GM20000 (cell line): ENCODE data around the gene ABHD16A.

Experiments
- DNase-seq: peaks from one replicate; pipeline ENCODE4 v3.0.0; 2012; ENCODE audit warnings: low spot score
- TF ChIP-seq, protein P1 (sequence below): IDR thresholded peaks from 2 replicates; pipeline ENCODE4 v1.5.1; 2012; ENCODE audit warnings: mild to moderate bottlenecking, control low read depth; ENCODE audit errors: extremely low read depth, missing control alignments

The ABHD16A gene

DNA sequence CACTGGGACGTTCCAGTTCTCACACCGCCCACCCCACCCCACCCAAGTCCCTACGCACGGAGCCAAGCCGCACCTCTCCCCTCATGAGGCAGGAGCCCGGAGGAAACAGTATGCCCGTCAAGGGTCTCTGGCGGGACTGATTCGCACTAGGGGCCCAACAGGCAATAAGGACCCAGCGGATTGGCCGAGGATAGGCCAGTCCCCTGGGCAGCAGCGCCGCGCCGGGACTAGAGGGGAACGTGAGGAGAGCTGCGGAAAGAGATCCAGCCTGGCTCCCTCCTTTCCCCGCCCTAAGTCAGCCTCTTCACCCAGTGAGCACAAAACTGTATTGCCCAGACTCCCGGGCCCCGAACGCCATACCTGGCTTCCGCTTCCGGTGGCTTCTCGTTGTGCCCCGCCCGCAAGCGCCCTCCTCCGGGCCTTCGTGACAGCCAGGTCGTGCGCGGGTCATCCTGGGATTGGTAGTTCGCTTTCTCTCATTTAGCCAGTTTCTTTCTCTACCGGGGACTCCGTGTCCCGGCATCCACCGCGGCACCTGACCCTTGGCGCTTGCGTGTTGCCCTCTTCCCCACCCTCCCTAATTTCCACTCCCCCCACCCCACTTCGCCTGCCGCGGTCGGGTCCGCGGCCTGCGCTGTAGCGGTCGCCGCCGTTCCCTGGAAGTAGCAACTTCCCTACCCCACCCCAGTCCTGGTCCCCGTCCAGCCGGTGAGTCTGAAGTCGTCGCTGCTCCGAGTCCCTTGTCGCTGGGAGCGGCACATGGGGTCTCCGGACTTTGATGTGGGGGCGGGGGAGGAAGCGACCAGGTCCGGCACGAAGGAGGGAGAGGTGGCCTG is 37.4 kb downstream of the ABHD16A start, which contains the start of gene CSNK2B:
CSNK2B (plus strand) TSS at position 580 of the 836 bp plus-strand sequence. CDS start 752 bp downstream, outside the sequence.
- TF ChIP-seq, protein P1, sequence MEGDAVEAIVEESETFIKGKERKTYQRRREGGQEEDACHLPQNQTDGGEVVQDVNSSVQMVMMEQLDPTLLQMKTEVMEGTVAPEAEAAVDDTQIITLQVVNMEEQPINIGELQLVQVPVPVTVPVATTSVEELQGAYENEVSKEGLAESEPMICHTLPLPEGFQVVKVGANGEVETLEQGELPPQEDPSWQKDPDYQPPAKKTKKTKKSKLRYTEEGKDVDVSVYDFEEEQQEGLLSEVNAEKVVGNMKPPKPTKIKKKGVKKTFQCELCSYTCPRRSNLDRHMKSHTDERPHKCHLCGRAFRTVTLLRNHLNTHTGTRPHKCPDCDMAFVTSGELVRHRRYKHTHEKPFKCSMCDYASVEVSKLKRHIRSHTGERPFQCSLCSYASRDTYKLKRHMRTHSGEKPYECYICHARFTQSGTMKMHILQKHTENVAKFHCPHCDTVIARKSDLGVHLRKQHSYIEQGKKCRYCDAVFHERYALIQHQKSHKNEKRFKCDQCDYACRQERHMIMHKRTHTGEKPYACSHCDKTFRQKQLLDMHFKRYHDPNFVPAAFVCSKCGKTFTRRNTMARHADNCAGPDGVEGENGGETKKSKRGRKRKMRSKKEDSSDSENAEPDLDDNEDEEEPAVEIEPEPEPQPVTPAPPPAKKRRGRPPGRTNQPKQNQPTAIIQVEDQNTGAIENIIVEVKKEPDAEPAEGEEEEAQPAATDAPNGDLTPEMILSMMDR, result no peak
- DNase-seq, result peak; percentile 95

DNA sequence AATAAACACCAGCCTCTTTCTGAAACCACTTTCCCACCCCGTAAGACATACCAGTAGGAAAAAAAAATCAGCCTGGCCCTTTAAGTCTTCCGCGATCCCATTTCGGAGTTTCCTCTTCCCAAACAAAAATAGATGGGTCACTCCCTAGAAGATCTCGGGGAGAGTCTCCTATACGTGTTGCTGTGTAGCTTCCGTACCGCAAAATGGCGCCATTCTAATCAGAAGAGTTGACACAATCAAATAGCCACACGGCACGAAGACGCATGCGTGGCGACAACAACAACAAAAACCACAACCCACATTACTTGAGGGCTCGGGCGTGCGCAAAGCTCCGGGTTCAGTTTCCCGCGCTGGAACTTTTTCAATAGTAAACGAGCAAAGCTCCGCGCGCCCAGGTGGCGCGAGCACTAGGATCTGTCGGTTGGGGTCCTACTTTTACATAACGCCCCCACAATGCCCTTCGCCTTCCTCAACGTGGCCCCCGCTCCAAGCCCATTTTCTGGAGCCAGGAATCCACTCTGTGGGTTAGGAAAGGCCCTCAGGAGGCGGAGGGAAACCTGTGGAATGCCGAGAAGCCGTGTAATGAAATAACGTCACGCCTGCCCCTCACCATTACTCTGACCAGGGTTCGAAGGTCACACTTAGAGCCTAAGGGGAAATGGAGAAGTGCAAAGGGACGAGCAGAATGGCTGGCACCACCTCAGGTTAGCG is 38.2 kb downstream of the ABHD16A start, which contains the start of gene GPANK1:
GPANK1 (minus strand) TSS at position 208 of the 711 bp plus-strand sequence. CDS start 519 bp downstream, outside the sequence.
- TF ChIP-seq, protein P1, result no peak
- peak; percentile 83 for DNase-seq

GRCh38 chr6:31663961-31664789 is 38.9 kb downstream of the ABHD16A start:
- no peak for DNase-seq
- TF ChIP-seq, protein P1, result peak; percentile 15

- TF ChIP-seq, protein P1, result no peak
- DNase-seq, result no peak
Measured at GRCh38 chr6:31663126-31663960, 39.8 kb downstream of the ABHD16A start.

GRCh38 chr6:31662124-31662723 is 40.9 kb downstream of the ABHD16A start:
- DNase-seq, result no peak
- TF ChIP-seq, protein P1, result no peak
